GM20431 (cell line): ENCODE data around the gene EFCAB6.

Experiments used
- in situ Hi-C: fragments of 300-500 bp; cut with MseI, MboI; formaldehyde crosslinking; loops from one replicate; pipeline ENCODE4 v1.15.0; 2020; ENCODE audit warnings: low sequenced_read_pairs; ENCODE audit not compliant: unreplicated experiment

EFCAB6 gene

GRCh38 chr22:43731988-43732387 lies 80.1 kb downstream of the EFCAB6 start:
- in situ Hi-C loops = no loop called here

GRCh38 chr22:43726964-43727543 lies 85.1 kb downstream of the EFCAB6 start:
- in situ Hi-C loops = no loop called here

- in situ Hi-C loops = no loop called here
Observed at GRCh38 chr22:43726322-43726721, 85.8 kb downstream of the EFCAB6 start.

GRCh38 chr22:43723816-43724215 lies 88.3 kb downstream of the EFCAB6 start:
- in situ Hi-C loops = no loop called here

- in situ Hi-C loops = no loop called here
Observed at GRCh38 chr22:43722444-43722843, 89.7 kb downstream of the EFCAB6 start.

GRCh38 chr22:43720716-43721115 lies 91.4 kb downstream of the EFCAB6 start:
- in situ Hi-C loops = no loop called here

- in situ Hi-C loops = no loop called here
Observed at GRCh38 chr22:43714104-43714503, 98.0 kb downstream of the EFCAB6 start.

- in situ Hi-C loops = no loop called here
Observed at GRCh38 chr22:43711681-43712080, 100.4 kb downstream of the EFCAB6 start.

GRCh38 chr22:43707648-43708047 lies 104.5 kb downstream of the EFCAB6 start:
- in situ Hi-C loops = no loop called here

GRCh38 chr22:43706571-43707328 lies 105.4 kb downstream of the EFCAB6 start:
- in situ Hi-C loops = no loop called here

- in situ Hi-C loops = no loop called here
Observed at GRCh38 chr22:43706151-43706550, 106.0 kb downstream of the EFCAB6 start.

- in situ Hi-C loops = no loop called here
Observed at GRCh38 chr22:43704051-43704450, 108.1 kb downstream of the EFCAB6 start.

- in situ Hi-C loops = no loop called here
Observed at GRCh38 chr22:43698403-43698802, 113.7 kb downstream of the EFCAB6 start.

GRCh38 chr22:43697894-43698293 lies 114.2 kb downstream of the EFCAB6 start:
- in situ Hi-C loops = no loop called here

GRCh38 chr22:43693249-43693648 lies 118.9 kb downstream of the EFCAB6 start:
- in situ Hi-C loops = no loop called here

- in situ Hi-C loops = no loop called here
Observed at GRCh38 chr22:43689356-43689755, 122.7 kb downstream of the EFCAB6 start.

GRCh38 chr22:43682851-43683250 lies 129.3 kb downstream of the EFCAB6 start:
- in situ Hi-C loops = no loop called here

GRCh38 chr22:43681731-43682360 lies 130.3 kb downstream of the EFCAB6 start:
- in situ Hi-C loops = no loop called here

- in situ Hi-C loops = no loop called here
Observed at GRCh38 chr22:43670513-43670912, 141.6 kb downstream of the EFCAB6 start.

- in situ Hi-C loops = no loop called here
Observed at GRCh38 chr22:43669190-43669589, 142.9 kb downstream of the EFCAB6 start.

GRCh38 chr22:43667656-43668055 lies 144.4 kb downstream of the EFCAB6 start:
- in situ Hi-C loops = no loop called here
